ENCODE data around the gene KLF9.

Gene KLF9

GRCh38 chr9:70422371-70423043 lies 8.1 kb upstream of the KLF9 start:
- no peak for DNase-seq (ENCODE audit: low read depth in 2 of 2, low spot score in 1 of 2)

- DNase-seq (ENCODE audit: low read depth in 2 of 2, low spot score in 1 of 2), result peak; percentile 45 to 51
These were observed 7.1 kb upstream of the KLF9 start for GRCh38 chr9:70421272-70422180.

- peak in 1 of 2 donors; percentile 50 for DNase-seq (ENCODE audit: low read depth in 2 of 2, low spot score in 1 of 2)
These were observed 6.2 kb upstream of the KLF9 start for GRCh38 chr9:70420441-70421271.

GRCh38 chr9:70419556-70420440 lies 5.3 kb upstream of the KLF9 start:
- peak; percentile 75 to 87 for DNase-seq (ENCODE audit: low read depth in 2 of 2, low spot score in 1 of 2)

GRCh38 chr9:70418822-70419555 lies 4.5 kb upstream of the KLF9 start:
- DNase-seq (ENCODE audit: low read depth in 2 of 2, low spot score in 1 of 2), result peak; percentile 77 to 88

GRCh38 chr9:70415476-70415875 lies 1.0 kb upstream of the KLF9 start:
- no peak for DNase-seq (ENCODE audit: low read depth in 2 of 2, low spot score in 1 of 2)

GRCh38 chr9:70415041-70415440 lies 584 bp upstream of the KLF9 start:
- no peak for DNase-seq (ENCODE audit: low read depth in 2 of 2, low spot score in 1 of 2)

- DNase-seq (ENCODE audit: low read depth in 2 of 2, low spot score in 1 of 2), result peak in 1 of 2 donors; percentile 44
These were observed 1.0 kb downstream of the KLF9 start for GRCh38 chr9:70413464-70413798.

- no peak for DNase-seq (ENCODE audit: low read depth in 2 of 2, low spot score in 1 of 2)
These were observed 1.5 kb downstream of the KLF9 start for GRCh38 chr9:70412832-70413463.

- DNase-seq (ENCODE audit: low read depth in 2 of 2, low spot score in 1 of 2), result no peak
These were observed 2.3 kb downstream of the KLF9 start for GRCh38 chr9:70411930-70412831.

- no peak for DNase-seq (ENCODE audit: low read depth in 2 of 2, low spot score in 1 of 2)
These were observed 3.1 kb downstream of the KLF9 start for GRCh38 chr9:70411121-70411929.

GRCh38 chr9:70410368-70410767 lies 4.1 kb downstream of the KLF9 start:
- DNase-seq (ENCODE audit: low read depth in 2 of 2, low spot score in 1 of 2), result no peak

- DNase-seq (ENCODE audit: low read depth in 2 of 2, low spot score in 1 of 2), result no peak
These were observed 4.7 kb downstream of the KLF9 start for GRCh38 chr9:70409800-70410199.

- no peak for DNase-seq (ENCODE audit: low read depth in 2 of 2, low spot score in 1 of 2)
These were observed 5.2 kb downstream of the KLF9 start for GRCh38 chr9:70409280-70409679.

- DNase-seq (ENCODE audit: low read depth in 2 of 2, low spot score in 1 of 2), result no peak
These were observed 5.9 kb downstream of the KLF9 start for GRCh38 chr9:70408393-70409040.

- DNase-seq (ENCODE audit: low read depth in 2 of 2, low spot score in 1 of 2), result no peak
These were observed 7.4 kb downstream of the KLF9 start for GRCh38 chr9:70407081-70407503.

GRCh38 chr9:70406434-70406862 lies 8.0 kb downstream of the KLF9 start:
- no peak for DNase-seq (ENCODE audit: low read depth in 2 of 2, low spot score in 1 of 2)

All from stimulated activated CD8-positive, alpha-beta memory T cell treated with anti-CD3 and anti-CD28 coated beads, Interleukin-4, amount 100 ng/mL, for 4 hours (primary cell).